ENCODE measurements around the gene ATXN1.

ATXN1 gene

GRCh38 chr6:16671302-16672289 lies 89.7 kb downstream of the ATXN1 start:
- Histone ChIP-seq H3K27me3 (ENCODE audit: control insufficient read depth, insufficient read depth, low read length) (no peaks in the 10 kb centered on the region), H3K4me1 (ENCODE audit: control insufficient read depth, insufficient read depth, low read length) (no peaks in the 10 kb centered on the region), H3K4me3 (ENCODE audit: low read length) (no peak overlapping the region), H3K27ac (ENCODE audit: low read length) (no peak overlapping the region), H3K9me3 (ENCODE audit: control insufficient read depth, insufficient read depth, low read length) (no peaks in the 10 kb centered on the region), H3K36me3 (ENCODE audit: control insufficient read depth, insufficient read depth, low read length) (no peaks in the 10 kb centered on the region)
- WGBS (ENCODE audit: insufficient coverage, insufficient read length), result 100% methylated on average over 1 of the region's 6 CpGs
- no peak for DNase-seq (ENCODE audit: low read depth, low spot score)

GRCh38 chr6:16670617-16671051 lies 90.6 kb downstream of the ATXN1 start:
- Histone ChIP-seq H3K27ac (ENCODE audit: low read length) (no peak overlapping the region), H3K9me3 (ENCODE audit: control insufficient read depth, insufficient read depth, low read length) (no peaks in the 10 kb centered on the region), H3K4me3 (ENCODE audit: low read length) (no peak overlapping the region), H3K36me3 (ENCODE audit: control insufficient read depth, insufficient read depth, low read length) (no peaks in the 10 kb centered on the region), H3K27me3 (ENCODE audit: control insufficient read depth, insufficient read depth, low read length) (no peaks in the 10 kb centered on the region), H3K4me1 (ENCODE audit: control insufficient read depth, insufficient read depth, low read length) (no peaks in the 10 kb centered on the region)
- WGBS (ENCODE audit: insufficient coverage, insufficient read length), result no CpG with 5 or more reads among the region's 2 CpGs
- no peak for DNase-seq (ENCODE audit: low read depth, low spot score)

GRCh38 chr6:16670183-16670582 lies 91.1 kb downstream of the ATXN1 start:
- no peaks in the 10 kb centered on the region for H3K27me3 ChIP-seq (ENCODE audit: control insufficient read depth, insufficient read depth, low read length)
- H3K27ac ChIP-seq (ENCODE audit: low read length), result no peak overlapping the region
- H3K4me1 ChIP-seq (ENCODE audit: control insufficient read depth, insufficient read depth, low read length), result no peaks in the 10 kb centered on the region
- no peak for DNase-seq (ENCODE audit: low read depth, low spot score)
- WGBS (ENCODE audit: insufficient coverage, insufficient read length), result no CpG with 5 or more reads among the region's 4 CpGs
- H3K4me3 ChIP-seq (ENCODE audit: low read length), result no peak overlapping the region
- H3K9me3 ChIP-seq (ENCODE audit: control insufficient read depth, insufficient read depth, low read length), result no peaks in the 10 kb centered on the region
- no peaks in the 10 kb centered on the region for H3K36me3 ChIP-seq (ENCODE audit: control insufficient read depth, insufficient read depth, low read length)

GRCh38 chr6:16669227-16669626 lies 92.0 kb downstream of the ATXN1 start:
- Histone ChIP-seq H3K4me3 (ENCODE audit: low read length) (no peak overlapping the region), H3K27me3 (ENCODE audit: control insufficient read depth, insufficient read depth, low read length) (no peaks in the 10 kb centered on the region), H3K27ac (ENCODE audit: low read length) (no peak overlapping the region), H3K4me1 (ENCODE audit: control insufficient read depth, insufficient read depth, low read length) (no peaks in the 10 kb centered on the region), H3K9me3 (ENCODE audit: control insufficient read depth, insufficient read depth, low read length) (no peaks in the 10 kb centered on the region), H3K36me3 (ENCODE audit: control insufficient read depth, insufficient read depth, low read length) (no peaks in the 10 kb centered on the region)
- DNase-seq (ENCODE audit: low read depth, low spot score), result no peak
- no CpG with 5 or more reads among the region's 3 CpGs for WGBS (ENCODE audit: insufficient coverage, insufficient read length)

- WGBS (ENCODE audit: insufficient coverage, insufficient read length), result no CpG with 5 or more reads among the region's 4 CpGs
- Histone ChIP-seq H3K36me3 (ENCODE audit: control insufficient read depth, insufficient read depth, low read length) (no peaks in the 10 kb centered on the region), H3K9me3 (ENCODE audit: control insufficient read depth, insufficient read depth, low read length) (no peaks in the 10 kb centered on the region), H3K4me1 (ENCODE audit: control insufficient read depth, insufficient read depth, low read length) (no peaks in the 10 kb centered on the region), H3K4me3 (ENCODE audit: low read length) (no peak overlapping the region), H3K27ac (ENCODE audit: low read length) (no peak overlapping the region), H3K27me3 (ENCODE audit: control insufficient read depth, insufficient read depth, low read length) (no peaks in the 10 kb centered on the region)
- no peak for DNase-seq (ENCODE audit: low read depth, low spot score)
Measured at GRCh38 chr6:16667509-16667908, 93.8 kb downstream of the ATXN1 start.

- no CpG with 5 or more reads among the region's 2 CpGs for WGBS (ENCODE audit: insufficient coverage, insufficient read length)
- Histone ChIP-seq H3K27ac (ENCODE audit: low read length) (no peak overlapping the region), H3K9me3 (ENCODE audit: control insufficient read depth, insufficient read depth, low read length) (no peaks in the 10 kb centered on the region), H3K4me3 (ENCODE audit: low read length) (no peak overlapping the region), H3K4me1 (ENCODE audit: control insufficient read depth, insufficient read depth, low read length) (no peaks in the 10 kb centered on the region), H3K36me3 (ENCODE audit: control insufficient read depth, insufficient read depth, low read length) (no peaks in the 10 kb centered on the region), H3K27me3 (ENCODE audit: control insufficient read depth, insufficient read depth, low read length) (no peaks in the 10 kb centered on the region)
- DNase-seq (ENCODE audit: low read depth, low spot score), result no peak
Measured at GRCh38 chr6:16665992-16666391, 95.3 kb downstream of the ATXN1 start.

- WGBS (ENCODE audit: insufficient coverage, insufficient read length), result no CpG with 5 or more reads among the region's 1 CpG
- Histone ChIP-seq H3K4me3 (ENCODE audit: low read length) (no peak overlapping the region), H3K27me3 (ENCODE audit: control insufficient read depth, insufficient read depth, low read length) (no peaks in the 10 kb centered on the region), H3K4me1 (ENCODE audit: control insufficient read depth, insufficient read depth, low read length) (no peaks in the 10 kb centered on the region), H3K27ac (ENCODE audit: low read length) (no peak overlapping the region), H3K9me3 (ENCODE audit: control insufficient read depth, insufficient read depth, low read length) (no peaks in the 10 kb centered on the region), H3K36me3 (ENCODE audit: control insufficient read depth, insufficient read depth, low read length) (no peaks in the 10 kb centered on the region)
- no peak for DNase-seq (ENCODE audit: low read depth, low spot score)
Measured at GRCh38 chr6:16665182-16665581, 96.1 kb downstream of the ATXN1 start.

GRCh38 chr6:16663901-16664300 lies 97.4 kb downstream of the ATXN1 start:
- H3K27me3 ChIP-seq (ENCODE audit: control insufficient read depth, insufficient read depth, low read length), result no peaks in the 10 kb centered on the region
- no peak overlapping the region for H3K27ac ChIP-seq (ENCODE audit: low read length)
- DNase-seq (ENCODE audit: low read depth, low spot score), result no peak
- no peak overlapping the region for H3K4me3 ChIP-seq (ENCODE audit: low read length)
- no peaks in the 10 kb centered on the region for H3K4me1 ChIP-seq (ENCODE audit: control insufficient read depth, insufficient read depth, low read length)
- H3K36me3 ChIP-seq (ENCODE audit: control insufficient read depth, insufficient read depth, low read length), result no peaks in the 10 kb centered on the region
- no peaks in the 10 kb centered on the region for H3K9me3 ChIP-seq (ENCODE audit: control insufficient read depth, insufficient read depth, low read length)
- WGBS (ENCODE audit: insufficient coverage, insufficient read length), result no CpG with 5 or more reads among the region's 1 CpG

GRCh38 chr6:16660157-16660497 lies 101.1 kb downstream of the ATXN1 start:
- H3K4me1 ChIP-seq (ENCODE audit: control insufficient read depth, insufficient read depth, low read length), result no peaks in the 10 kb centered on the region
- H3K4me3 ChIP-seq (ENCODE audit: low read length), result no peak overlapping the region
- H3K27ac ChIP-seq (ENCODE audit: low read length), result no peak overlapping the region
- no peak for DNase-seq (ENCODE audit: low read depth, low spot score)
- 100% methylated on average over 1 of the region's 1 CpG for WGBS (ENCODE audit: insufficient coverage, insufficient read length)
- H3K36me3 ChIP-seq (ENCODE audit: control insufficient read depth, insufficient read depth, low read length), result no peaks in the 10 kb centered on the region
- no peaks in the 10 kb centered on the region for H3K27me3 ChIP-seq (ENCODE audit: control insufficient read depth, insufficient read depth, low read length)
- H3K9me3 ChIP-seq (ENCODE audit: control insufficient read depth, insufficient read depth, low read length), result no peaks in the 10 kb centered on the region

- no peaks in the 10 kb centered on the region for H3K36me3 ChIP-seq (ENCODE audit: control insufficient read depth, insufficient read depth, low read length)
- no peaks in the 10 kb centered on the region for H3K9me3 ChIP-seq (ENCODE audit: control insufficient read depth, insufficient read depth, low read length)
- no peak for DNase-seq (ENCODE audit: low read depth, low spot score)
- no peak overlapping the region for H3K27ac ChIP-seq (ENCODE audit: low read length)
- no peaks in the 10 kb centered on the region for H3K4me1 ChIP-seq (ENCODE audit: control insufficient read depth, insufficient read depth, low read length)
- no CpG with 5 or more reads among the region's 6 CpGs for WGBS (ENCODE audit: insufficient coverage, insufficient read length)
- H3K4me3 ChIP-seq (ENCODE audit: low read length), result no peak overlapping the region
- H3K27me3 ChIP-seq (ENCODE audit: control insufficient read depth, insufficient read depth, low read length), result no peaks in the 10 kb centered on the region
Measured at GRCh38 chr6:16659466-16660156, 101.6 kb downstream of the ATXN1 start.
